Cardiac septum (tissue), 1 donor: ENCODE data around the gene WNK3. TPM values are rescaled to one million over a fixed set of nuclear protein-coding genes. Genes with fewer than 3 reads are reported as not detected.
"Not testable (repeated sequence)": the region's sequence is repeated elsewhere in the genome, so short reads cannot be mapped to it uniquely, and the experiment has no call there.

Source experiments
- DNase-seq: peaks from one replicate; pipeline ENCODE4 v3.0.0-alpha.2; 2020; ENCODE audit warnings: low spot score
- intact Hi-C: fragments of 100-400 bp; cut with DNase I; formaldehyde crosslinking; loops from one replicate; pipeline ENCODE4 v1.14.0; 2022
- long read RNA-seq: library from polyadenylated mRNA; unstranded; transcript quantifications from one replicate; pipeline ENCODE4 v2.0.0, GENCODE V29; 2021
- total RNA-seq: library from RNA; stranded (reverse); fragmentation: NEBNext Ultra II Directional; extraction: Animal tissue kit (Norgen Biotek cat#: 25700); gene quantifications from one replicate; pipeline ENCODE4 v1.2.1, GENCODE V29; 2021
- donor health status: DM: no; HTN: no; CAD: no.

Gene WNK3
- total RNA-seq, result 0.65 TPM
- long read RNA-seq, result 0 reads

DNA sequence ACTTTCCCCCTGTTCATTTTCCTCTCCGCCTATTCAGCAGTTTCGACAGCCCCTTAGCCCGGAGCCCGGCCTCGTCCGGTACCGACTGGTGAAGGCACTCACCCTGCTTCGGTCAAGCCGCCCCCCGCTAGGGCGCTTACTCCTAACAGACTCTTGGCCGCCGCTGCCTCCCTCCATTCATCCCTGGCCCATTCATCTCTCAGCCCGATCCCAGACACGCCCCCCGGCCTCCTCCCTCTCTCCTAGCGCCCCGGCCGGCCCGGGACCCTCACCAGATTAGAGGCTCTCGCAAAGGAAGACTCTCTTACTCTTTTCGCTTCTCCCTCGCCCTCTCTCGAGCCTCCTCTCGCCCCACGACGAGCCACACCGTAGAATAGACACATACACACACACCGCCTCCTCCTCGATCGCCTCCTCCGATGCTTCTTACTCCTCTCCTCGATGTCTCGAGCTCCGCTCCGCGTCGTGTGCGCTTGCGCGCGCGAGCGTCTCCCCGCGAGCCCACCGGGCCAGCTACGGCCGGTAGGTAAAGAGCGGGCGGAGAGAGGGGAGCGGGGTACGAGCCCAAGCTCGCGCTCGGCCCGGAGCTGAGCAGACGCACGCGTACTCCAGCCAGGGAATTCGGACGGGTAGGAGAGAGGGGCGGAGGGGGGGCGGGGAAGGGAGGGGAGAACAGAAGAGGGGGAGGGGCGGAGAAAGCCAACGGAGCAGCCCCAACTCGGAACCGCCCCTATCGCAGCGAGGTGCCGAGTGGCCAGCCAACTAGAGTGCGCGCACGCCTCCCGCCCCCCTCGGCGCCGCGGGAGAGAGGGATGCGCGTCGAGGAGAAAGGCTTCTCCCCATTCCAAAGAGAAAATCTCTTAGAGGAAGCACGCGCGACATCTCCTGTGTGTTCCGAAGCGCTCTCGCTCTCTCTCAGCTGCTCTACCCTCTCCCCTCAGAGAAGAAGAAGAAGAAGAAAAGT, at the start of gene WNK3:
Gene WNK3 (minus strand): TSS at position 633 of the 964 bp plus-strand sequence.
- intact Hi-C loops, result no loop called here
- peak; percentile 79 for DNase-seq

DNA sequence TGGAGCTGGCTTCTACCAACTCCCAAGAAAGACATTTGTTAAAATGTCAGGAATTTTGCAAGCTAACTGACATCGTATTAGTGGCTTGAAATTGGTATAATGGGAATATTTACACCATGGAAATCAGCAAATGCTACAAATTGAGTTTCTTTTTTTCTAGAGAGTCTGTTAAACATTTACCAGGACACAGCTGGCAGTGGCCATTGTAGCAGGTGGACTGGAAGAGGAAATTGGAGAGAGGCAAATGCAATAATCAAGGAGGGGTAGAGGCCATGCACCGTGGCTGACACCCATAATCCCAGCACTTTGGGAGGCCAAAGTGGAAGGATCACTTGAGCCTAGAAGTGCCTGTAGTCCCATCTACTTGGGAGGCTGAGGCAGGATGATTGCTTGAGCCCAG, 49.4 kb upstream of the WNK3 start:
- DNase-seq, result no peak
- intact Hi-C loops, result no loop called here

DNA sequence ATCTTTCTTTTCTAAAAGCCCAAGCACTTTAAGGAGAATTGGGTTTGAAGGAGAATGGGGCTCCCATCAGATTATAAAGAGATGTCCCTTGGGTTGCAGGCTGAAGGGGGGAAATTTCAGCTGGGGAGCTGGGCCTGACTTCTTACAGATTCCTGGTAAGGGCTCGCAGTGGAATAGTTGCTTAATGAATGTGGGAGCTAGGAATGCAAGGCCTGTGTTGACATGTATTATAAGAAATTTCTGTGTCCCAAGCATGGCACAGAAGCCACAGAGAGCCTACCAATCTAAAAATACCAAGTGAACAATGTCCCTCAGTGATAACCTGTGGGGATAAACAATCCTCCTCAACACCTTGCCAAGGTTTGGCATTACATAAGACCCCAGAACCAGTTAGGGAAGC, 39.3 kb upstream of the WNK3 start:
- no peak for DNase-seq
- intact Hi-C loops, result no loop called here

DNA sequence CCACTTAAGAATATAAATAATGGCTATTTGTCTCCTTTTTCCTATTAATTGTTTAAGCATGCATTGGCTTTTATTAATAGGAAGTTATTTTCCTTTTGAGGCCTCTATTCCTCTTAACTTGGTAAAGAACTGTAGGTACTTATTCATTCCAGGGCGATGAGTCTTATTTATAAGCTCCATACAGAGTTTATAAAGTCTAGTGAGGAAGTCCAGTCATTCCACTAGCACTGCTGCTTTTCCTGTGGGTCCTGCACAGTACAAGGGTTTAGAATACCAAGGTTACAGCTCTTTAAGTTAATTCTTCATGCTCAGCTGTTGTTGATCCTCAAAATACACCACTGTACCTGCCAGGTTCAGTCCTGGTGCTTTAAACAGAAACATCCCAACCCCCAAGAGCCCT, 28.5 kb upstream of the WNK3 start:
- DNase-seq, result no peak
- intact Hi-C loops, result no loop called here

DNA sequence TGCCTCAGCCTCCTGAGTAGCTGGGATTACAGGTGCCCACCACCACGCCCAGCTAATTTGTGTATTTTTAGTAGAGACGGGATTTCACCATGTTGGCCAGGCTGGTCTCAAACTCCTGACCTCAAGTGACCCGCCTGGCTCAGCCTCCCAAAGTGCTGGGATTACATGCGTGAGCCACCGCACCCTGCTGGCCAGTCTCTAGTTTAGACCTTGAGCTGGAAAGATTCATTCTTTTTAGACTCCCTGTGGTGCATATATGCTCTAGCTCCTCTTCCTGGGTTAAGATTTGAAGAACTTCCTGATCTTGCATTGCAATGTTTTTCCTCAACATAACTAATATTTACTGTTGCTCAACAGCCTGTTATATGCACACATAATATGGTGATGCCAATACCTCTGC, 26.8 kb upstream of the WNK3 start:
- DNase-seq, intact Hi-C loops: not testable (repeated sequence)

DNA sequence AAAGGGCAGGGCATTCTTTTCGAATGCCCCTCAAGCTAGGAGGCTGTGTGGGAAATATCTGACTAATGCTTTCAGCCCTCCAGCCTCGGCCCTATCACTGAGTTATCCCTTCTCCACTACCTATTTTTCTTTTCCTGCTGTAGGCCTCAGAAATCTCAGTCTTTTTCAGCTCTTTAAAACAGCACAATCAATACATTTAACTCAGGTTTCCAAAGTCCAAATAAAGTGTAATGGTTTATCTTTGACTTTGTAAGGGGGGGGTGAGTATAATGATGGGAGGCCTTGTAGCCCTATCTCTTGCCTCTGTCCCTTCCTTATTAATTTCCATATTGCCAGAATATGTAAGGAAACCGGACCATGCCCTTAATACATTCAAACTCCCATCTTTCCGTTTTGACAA, 1.6 kb upstream of the WNK3 start:
- intact Hi-C loops, result no loop called here
- DNase-seq, result no peak

DNA sequence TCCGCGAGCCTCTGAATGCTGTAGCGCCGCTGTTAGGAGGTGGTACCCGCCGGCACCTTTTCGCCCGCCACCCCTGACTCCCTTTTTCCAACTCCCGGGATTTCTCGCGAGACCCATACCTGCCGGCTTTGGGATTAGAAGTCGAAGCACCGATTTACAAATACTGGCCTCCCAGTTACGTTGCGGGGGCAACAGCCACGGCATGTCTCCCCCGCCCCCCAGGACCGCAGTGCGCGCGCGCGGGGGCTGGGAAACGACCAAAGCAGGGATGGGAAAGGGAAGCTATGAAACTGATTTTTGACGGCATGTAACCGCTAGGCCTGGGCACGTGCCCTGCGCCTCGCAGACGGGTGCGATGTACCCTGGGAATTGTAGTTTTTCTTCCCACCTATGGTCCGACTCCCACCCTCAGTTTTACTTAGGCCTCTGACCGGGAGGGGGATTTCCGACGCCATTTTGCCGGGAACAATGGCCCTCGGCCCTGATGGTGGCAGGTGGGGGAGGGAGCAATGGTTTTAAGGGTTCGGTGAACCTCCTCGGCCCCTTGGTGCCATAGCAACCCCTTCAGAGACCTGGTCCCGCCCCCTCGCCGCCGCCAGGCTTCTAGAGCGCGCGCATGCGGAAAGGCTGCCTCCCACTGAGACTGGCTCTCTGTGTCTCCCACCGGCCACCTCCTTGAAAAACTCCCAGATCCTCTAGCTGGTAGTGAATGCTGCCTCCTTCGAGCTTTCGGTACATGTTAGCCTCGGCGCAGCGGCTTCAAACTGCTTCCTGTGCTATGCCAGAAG, 772 bp upstream of the WNK3 start:
- no peak for DNase-seq
- intact Hi-C loops, result no loop called here

DNA sequence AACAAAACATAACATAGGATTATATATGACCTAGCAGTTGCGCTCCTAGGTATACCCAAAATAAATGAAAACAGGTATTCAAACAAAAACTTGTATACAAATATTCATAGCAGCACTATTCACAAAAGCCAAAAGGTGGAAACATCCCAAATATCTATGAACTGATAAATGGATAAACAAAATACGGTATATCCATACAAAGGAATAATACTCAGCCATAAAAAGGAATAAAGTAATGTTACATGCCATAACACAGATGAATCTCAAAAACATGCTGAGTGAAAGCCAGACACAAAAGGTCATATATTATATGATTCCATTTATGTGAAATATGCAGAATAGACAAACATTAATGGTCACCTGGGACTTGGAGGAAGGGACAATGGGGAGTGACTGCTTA, 5.2 kb downstream of the WNK3 start:
- intact Hi-C loops, result no loop called here
- no peak for DNase-seq

DNA sequence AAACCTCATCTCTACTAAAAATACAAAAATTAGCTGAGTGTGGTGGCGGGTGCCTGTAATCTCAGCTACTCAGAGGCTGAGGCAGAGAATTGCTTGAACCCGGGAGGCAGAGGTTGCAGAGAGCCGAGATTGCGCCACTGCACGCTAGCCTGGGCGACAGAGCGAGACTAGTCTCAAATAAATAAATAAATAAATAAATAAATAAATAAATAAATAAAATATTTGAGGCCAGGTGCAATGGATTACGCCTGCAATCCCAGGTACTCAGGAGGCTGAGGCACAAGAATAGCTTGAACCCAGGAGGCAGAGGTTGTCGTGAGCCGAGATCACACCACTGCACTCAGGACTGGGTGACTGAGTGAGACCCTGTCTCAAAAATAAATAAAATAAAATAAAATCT, 20.5 kb downstream of the WNK3 start:
- DNase-seq, intact Hi-C loops: not testable (repeated sequence)

DNA sequence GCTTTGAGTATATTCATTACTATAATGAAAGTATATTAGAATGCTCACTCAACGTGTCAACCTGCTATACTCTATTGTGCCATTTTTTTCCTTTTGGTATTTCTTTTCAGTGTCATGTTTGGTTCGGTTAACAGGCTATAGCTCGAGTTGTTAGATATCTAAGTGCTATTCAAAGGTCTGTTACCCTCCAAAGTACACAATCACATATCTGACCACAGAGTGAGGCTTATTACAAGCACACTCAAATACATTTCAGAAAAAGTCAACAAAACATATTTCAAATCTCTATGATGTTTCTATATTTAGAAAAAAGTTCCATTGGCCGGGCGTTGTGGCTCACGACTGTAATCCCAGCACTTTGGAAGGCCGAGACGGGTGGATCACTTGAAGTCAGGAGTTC, 32.8 kb downstream of the WNK3 start:
- DNase-seq, result no peak
- intact Hi-C loops, result no loop called here

DNA sequence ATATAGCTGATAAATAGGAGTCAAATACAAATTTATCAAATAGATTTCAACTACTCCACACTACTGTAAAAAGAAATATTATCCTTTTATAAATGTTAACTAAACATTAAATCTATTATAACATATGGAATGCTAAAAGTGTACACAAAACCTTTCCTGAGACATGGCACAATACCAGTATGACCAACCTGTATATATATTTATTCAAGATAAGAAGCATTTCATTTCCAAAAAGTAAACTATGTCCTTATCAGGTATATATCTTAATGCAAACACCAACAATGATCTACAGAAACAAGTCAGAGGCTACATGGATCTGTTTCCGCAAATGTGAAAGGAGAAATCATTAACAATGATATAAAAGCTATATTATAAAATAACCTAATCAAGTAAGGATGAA, 37.8 kb downstream of the WNK3 start:
- no peak for DNase-seq
- intact Hi-C loops, result no loop called here

DNA sequence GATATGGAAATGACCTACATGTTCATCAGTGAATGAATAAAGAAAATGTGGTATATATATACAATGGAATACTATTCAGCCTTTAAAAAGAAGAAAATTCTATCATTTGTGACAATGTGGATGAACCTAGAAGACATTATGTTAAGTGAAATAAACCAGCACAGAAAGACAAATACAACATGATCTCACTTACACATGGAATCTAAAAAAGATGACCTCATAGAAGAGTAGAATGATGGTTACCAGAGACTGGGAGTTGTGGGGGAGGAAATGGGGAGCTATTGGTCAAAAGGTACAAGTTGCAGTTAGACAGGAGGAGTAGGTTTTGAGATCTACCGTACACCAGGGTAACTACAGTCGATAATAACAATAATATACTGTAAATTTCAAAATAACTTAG, 51.5 kb downstream of the WNK3 start:
- DNase-seq, result no peak
- intact Hi-C loops, result no loop called here

DNA sequence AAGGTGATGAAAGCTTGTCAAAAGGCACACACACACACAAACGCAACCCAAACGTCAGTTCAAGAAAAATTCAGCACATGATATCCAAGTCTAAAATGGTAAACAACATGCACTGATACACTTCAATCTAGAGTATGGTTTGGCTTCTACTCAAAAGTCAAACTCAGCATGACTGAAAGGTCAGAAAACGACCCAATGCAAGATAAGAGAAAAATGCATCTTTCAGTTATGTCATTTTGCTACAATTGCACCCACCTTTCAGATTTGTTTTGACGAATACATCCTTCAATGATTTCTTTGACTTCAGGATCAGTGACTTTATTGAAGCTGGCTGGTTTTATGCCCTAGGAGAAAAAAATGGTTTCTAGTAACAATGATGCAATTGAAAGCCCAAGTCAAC, 56.3 kb downstream of the WNK3 start:
- intact Hi-C loops, result no loop called here

DNA sequence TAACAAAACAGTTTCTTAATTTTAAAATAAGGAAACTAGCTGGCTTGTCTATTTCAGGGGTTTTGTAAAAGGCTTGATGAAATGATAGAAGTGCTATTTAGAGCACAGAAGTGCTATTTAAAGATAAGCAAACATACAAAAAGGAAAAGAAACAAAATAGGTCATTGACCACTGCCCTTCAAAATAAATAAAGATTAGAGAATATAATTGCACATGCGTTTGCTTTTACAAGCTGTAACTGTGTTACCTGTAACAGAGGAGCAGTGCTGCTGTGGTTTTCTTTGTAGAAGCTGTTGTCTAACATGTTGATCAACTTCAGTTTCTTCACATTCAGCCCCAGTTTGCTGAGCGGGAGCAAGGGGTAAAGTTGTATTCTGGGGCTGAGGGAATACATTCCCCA, 63.5 kb downstream of the WNK3 start:
- intact Hi-C loops, result no loop called here
- DNase-seq, result no peak

More for the DNA sequence above, 56.3 kb downstream of the WNK3 start:
- DNase-seq, result no peak

DNA sequence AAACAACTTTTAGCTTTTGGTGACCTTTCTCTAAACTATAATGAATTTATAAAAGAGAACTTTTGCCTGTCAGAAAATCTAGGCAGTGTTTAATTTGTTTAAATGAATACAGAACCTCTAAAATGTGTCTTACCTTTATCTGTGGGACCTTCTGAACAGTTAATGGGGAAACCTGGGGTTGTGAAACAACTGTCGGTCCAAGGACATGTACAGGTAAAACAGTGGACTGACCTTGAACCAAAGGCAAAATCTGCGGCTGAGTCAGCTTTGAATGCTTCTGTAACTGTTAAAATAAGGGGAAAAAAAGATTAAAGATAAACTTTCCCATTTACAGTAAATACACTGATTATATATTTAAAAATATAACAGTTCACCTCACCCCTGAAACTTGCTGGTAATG, 65.1 kb downstream of the WNK3 start:
- no peak for DNase-seq
- intact Hi-C loops, result no loop called here

DNA sequence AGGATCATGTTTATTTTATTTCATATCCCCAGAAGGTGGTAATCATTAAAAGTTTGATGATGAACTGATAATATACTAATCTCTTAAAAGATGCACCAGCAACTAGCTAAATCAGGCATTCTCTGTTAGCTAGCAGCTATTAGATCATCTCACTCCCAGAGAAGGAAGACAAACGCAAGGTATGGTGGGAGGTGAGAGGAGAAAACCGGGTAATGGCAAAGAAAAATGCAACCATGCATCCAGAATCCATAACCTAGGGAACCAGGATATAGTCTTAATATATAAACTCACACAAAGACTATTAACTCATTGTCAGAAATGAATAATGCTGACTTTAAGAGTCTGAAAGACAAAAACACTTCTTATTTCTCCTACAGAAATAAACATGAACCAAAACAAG, 66.1 kb downstream of the WNK3 start:
- intact Hi-C loops, result no loop called here

DNA sequence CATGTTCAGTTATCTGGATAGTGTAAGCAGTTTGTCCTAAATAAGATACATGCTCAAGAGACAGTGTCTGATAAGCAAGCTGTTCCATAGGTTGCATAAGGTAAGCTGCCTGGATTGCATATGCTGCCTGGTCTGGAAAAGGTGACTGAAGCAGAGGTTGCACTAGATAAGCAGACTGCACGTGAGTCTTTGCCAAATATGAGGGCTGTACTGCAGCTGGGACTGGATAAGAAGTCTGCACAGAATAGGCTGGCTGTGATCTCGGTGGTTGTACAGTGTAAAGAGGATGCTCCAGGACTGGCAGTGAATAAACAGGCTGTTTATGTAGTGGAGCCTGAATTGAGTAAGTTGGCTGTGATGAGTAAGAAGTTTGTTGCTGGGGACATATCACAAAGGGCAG, 68.9 kb downstream of the WNK3 start:
- intact Hi-C loops, result no loop called here
- no peak for DNase-seq

More for the DNA sequence above, 66.1 kb downstream of the WNK3 start:
- no peak for DNase-seq

DNA sequence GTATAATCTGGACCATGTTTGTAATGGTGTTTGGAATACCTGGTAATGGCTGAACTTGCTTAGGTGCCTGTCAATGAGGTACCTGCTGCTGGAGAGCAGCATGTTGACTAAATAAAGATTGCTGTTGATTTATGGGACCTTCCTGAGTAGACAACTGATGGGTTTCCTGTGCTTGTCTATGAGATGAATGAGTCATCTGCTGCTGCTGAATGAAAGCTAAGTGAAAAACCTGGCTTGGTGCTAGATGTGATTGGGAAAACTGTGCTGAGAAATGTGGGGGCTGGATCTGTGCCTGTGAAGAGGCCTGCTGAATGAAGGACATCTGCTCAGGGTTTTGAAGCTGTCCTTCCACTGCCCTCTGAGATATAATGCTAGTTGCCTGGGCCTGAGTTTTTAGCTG, 69.6 kb downstream of the WNK3 start:
- no peak for DNase-seq
- intact Hi-C loops, result no loop called here

DNA sequence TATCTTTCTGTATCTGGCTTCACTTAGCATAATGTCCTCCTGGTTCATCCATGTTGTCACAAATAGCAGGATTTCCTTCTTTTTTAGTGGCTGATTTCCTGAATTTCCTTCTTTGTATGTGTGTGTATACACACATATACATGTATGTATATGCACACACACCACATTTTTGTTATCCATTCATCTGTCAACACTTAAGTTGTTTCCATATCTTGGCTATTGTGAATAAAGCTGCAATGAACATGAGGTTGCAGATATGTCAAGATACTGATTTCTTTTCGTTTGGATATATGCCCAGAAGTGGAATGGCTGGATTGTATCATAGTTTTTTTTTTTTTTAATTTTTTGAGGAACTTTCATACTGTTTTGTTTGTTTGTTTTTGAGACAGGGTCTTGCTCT, 76.2 kb downstream of the WNK3 start:
- DNase-seq, result no peak
- intact Hi-C loops, result no loop called here

DNA sequence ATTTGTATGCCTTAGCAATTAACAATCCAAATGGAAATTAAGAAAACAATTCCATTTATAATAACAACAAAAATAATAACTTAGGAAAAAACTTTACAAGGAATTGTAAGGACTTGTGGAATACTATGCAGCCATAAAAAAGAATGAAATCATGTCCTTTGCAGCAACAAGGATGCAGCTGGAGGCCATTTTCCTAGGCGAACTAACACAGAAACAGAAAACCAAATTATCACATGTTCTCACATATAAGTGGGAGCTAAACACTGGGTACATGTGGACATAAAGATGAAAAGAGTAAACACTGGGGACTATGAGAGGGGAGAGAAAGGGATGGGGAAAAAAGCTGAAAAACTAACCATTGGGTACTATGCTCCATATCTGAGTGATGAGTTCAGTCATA, 77.4 kb downstream of the WNK3 start:
- DNase-seq, result no peak
- intact Hi-C loops, result no loop called here

DNA sequence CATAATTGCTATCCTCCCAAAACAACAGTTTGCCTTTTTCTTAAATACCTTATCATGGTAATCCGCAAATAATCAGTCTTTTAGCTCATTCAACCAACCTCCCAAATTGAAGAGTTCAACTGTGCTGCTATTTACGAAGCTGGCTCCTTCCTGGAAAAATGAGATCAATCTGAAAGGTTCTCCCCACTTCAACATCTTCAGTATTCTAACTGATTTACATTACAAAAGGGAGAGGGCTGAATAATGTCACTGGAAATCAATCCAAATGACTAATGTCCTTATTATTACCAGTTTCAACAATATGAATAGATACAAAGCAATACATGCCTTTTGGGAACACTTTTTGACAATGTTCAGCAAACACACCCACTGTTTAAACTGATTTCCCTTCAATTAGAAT, 86.2 kb downstream of the WNK3 start:
- intact Hi-C loops, result no loop called here
- DNase-seq, result no peak
